Measurements from ENCODE around the gene DYSF.

DNA sequence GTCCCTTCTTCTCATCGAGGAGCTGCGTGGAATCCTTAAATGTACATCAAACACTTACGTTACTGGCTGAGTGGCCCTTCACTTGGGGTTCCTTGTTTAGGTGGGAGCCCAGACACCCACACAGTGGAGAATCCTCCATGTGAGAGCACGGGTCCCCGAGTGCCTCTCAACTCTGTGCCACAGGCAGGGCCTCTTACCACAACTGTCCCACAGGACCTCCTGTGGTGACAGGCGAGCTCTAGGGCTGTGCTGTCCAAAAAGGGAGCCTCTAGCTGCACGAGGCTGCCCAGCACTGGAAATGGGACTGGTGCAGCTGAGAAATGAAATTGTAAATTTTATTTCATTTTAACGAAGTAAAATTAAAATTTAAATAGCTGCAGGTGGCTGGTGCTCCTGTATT lies 145.7 kb downstream of the DYSF start:
- TF ChIP-seq EZH2 (IDR thresholded peaks at IDR 0.05; ENCODE audit: borderline replicate concordance, insufficient read depth, low read length, poor library complexity, severe bottlenecking) (no peak), CTCF (IDR thresholded peaks at IDR 0.05; ENCODE audit: poor library complexity, severe bottlenecking) (no peak), POLR2AphosphoS5 (IDR thresholded peaks at IDR 0.05) (no peak), REST (IDR thresholded peaks at IDR 0.05; ENCODE audit: borderline replicate concordance) (no peak), EP300 (conservative IDR thresholded peaks at IDR 0.05; ENCODE audit: poor library complexity, severe bottlenecking) (no peak), MXI1 (conservative IDR thresholded peaks at IDR 0.05; ENCODE audit: poor library complexity, severe bottlenecking) (no peak), RAD21 (conservative IDR thresholded peaks at IDR 0.05) (no peak), TAF1 (IDR thresholded peaks at IDR 0.05; ENCODE audit: low read depth) (no peak), SMC3 (conservative IDR thresholded peaks at IDR 0.05; ENCODE audit: poor library complexity) (no peak)

All from neural cell (in vitro differentiated cells).